GM18951 (cell line): ENCODE measurements around the gene ZDHHC9.

Experiments
- POLR2A ChIP-seq: IDR thresholded peaks from 4 replicates; pipeline ENCODE4 v1.6.1; 2011; ENCODE audit warnings: mild to moderate bottlenecking; ENCODE audit not compliant: insufficient read length, insufficient read depth; ENCODE audit errors: extremely low read depth
- in situ Hi-C: fragments of 300-500 bp; cut with MboI; formaldehyde crosslinking; loops from one replicate; pipeline ENCODE4 v1.12.0; 2022; ENCODE audit warnings: low sequenced_read_pairs, mixed read lengths, inconsistent platforms; ENCODE audit not compliant: unreplicated experiment

Gene ZDHHC9

DNA sequence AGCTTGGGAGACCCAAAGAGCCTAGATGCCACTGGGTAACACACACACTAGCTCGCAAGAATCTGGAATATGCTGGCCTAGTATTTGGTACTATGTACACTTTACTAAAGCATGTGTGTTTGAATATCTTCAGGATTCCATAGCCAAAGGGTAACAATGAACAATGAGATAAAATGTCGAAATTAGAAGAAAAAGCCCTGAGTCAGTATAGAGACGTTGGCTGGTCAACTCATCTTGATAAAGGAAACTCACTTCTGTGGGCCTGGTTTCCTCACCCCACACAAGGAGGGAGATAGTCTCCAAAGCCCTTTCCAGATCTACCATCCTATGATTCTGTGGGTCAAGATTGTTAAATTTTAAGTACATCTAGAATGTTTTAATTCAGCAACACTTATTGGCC lies 6.9 kb downstream of the ZDHHC9 start:
- in situ Hi-C loops: loop anchor here (25.0 kb wide), 1 partner anchor 200 kb away; no protein-coding TSS in a partner anchor
- no peak for TF ChIP-seq POLR2A

DNA sequence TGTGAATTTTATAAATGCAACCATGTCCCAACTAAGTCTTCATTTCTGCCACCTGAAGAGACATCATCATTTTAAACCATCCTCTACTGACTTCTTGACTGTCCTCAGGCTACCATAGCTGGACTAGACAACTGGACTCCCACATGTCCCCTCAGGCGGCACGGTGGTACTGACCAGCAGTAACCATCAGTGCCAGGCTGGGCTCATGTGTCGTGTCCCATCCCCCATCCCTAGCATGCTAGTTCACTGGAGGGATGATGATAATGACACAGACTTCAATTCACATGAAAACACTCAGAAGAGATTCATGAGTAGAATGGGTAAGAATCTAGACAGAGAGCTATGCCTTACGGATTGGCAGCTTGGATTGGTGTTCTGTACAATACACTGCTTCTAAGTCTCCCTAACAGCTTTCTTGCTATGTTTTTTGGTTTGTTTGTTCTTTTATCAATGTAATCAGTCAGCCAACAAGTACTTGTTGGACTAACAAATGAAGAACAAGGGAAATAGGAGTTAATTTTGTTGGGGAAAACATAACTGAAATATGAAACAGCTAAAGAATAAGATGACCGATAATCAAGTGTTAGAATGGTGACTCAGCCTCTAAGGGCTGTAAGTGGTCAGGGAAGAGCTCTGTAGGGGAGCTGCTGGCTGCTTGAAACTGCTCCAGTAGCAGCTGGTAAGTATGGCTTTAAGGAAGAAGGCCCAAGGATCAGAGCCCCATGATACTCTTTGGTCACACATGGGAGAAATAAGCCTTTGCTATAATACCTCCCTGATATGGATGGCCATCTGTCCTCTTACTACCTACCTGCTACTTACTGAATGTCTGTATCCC lies 10.3 kb downstream of the ZDHHC9 start:
- TF ChIP-seq POLR2A: no peak
- in situ Hi-C loops: loop anchor here (25.0 kb wide), 1 partner anchor 196 kb away; no protein-coding TSS in a partner anchor

- in situ Hi-C loops: loop anchor here (25.0 kb wide), 1 partner anchor 194 kb away; no protein-coding TSS in a partner anchor
- no peak for TF ChIP-seq POLR2A
These were observed 12.4 kb downstream of the ZDHHC9 start for GRCh38 chrX:129831091-129831885.

GRCh38 chrX:129830494-129830893 lies 13.2 kb downstream of the ZDHHC9 start:
- TF ChIP-seq POLR2A: no peak
- in situ Hi-C loops: loop anchor here (25.0 kb wide), 1 partner anchor 193 kb away; no protein-coding TSS in a partner anchor

DNA sequence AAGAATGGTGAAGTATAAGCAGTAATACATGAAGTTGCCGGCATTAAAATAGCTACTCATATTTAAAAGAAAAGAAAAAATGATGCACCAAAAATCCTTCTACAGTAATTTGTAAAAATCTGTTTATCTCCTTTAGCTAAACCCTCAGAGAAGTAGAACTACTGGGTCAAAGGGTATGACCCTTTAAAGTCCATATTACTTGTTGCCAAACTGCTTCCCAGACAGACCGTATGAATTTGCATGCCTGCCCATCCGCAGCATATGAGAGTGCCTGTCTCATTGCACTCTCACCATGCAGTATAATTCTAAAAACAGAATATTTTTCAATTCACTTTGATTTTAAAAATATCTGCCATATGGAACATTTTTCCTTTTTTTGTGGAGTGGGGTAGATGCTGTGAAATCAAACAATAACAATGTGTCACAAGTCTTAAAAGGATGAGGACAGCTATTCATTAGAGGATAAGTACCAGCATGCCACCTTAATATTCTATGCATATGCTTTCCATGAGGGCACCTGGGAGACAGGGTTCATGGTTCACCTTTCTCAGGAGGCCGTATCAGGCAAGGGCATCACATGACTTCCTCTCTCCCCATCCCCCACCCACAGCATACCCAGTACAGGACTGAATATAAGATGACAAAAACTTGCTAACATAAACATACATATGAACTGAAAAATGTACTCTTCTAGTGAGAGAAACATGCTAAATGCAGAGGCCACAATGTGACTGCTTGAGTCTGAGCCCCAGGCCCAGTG lies 17.8 kb downstream of the ZDHHC9 start:
- TF ChIP-seq POLR2A: no peak
- in situ Hi-C loops: loop anchor here (25.0 kb wide), 1 partner anchor 189 kb away; no protein-coding TSS in a partner anchor

GRCh38 chrX:129824620-129825019 lies 19.1 kb downstream of the ZDHHC9 start:
- no peak for TF ChIP-seq POLR2A
- in situ Hi-C loops: loop anchor here (25.0 kb wide), 1 partner anchor 187 kb away; no protein-coding TSS in a partner anchor

GRCh38 chrX:129823522-129823921 lies 20.2 kb downstream of the ZDHHC9 start:
- in situ Hi-C loops: no loop called here
- no peak for TF ChIP-seq POLR2A

GRCh38 chrX:129823115-129823514 lies 20.6 kb downstream of the ZDHHC9 start:
- in situ Hi-C loops: no loop called here

DNA sequence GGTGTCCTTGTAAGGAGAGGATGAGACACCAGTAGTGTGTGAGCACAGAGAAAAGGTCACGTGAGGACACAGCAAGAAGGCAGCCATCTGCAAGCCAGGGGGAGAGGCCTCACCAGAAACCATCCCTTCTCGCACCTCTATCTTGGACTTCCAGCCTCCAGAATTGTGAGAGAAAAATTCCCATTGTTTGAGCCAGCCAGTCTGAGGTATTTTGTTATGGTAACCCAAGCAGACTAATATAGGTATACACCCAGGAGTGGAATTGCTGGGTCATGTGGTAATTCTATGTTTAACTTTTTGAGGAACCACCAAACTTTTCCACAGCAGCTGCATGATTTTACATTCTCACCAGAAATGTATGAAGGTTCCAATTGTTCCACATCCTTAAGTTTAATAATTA lies 25.6 kb downstream of the ZDHHC9 start:
- no peak for TF ChIP-seq POLR2A

More at GRCh38 chrX:129823115-129823514, 20.6 kb downstream of the ZDHHC9 start:
- TF ChIP-seq POLR2A: no peak

GRCh38 chrX:129813662-129814368 lies 29.9 kb downstream of the ZDHHC9 start:
- in situ Hi-C loops: no loop called here
- TF ChIP-seq POLR2A: no peak

More for the DNA sequence above, 25.6 kb downstream of the ZDHHC9 start:
- in situ Hi-C loops: no loop called here

- TF ChIP-seq POLR2A: no peak
- in situ Hi-C loops: no loop called here
These were observed 34.6 kb downstream of the ZDHHC9 start for GRCh38 chrX:129808829-129809796.
